HG02642 (cell line): Measurements from ENCODE around the gene TAS2R41.
"Not testable (repeated sequence)": the region's sequence is repeated elsewhere in the genome, so short reads cannot be mapped to it uniquely, and the experiment has no call there.

Experiments
- ATAC-seq: cut with Tn5 transposase; IDR thresholded peaks from one replicate; pipeline ENCODE4 v1.9.1; 2021; ENCODE audit warnings: mild to moderate bottlenecking; ENCODE audit not compliant: unreplicated experiment, poor library complexity

The TAS2R41 gene

GRCh38 chr7:143455491-143455890, 22.2 kb upstream of the TAS2R41 start:
- no peak for ATAC-seq

GRCh38 chr7:143455942-143456341, 21.7 kb upstream of the TAS2R41 start:
- no peak for ATAC-seq

- no peak for ATAC-seq
These were observed 20.5 kb upstream of the TAS2R41 start for GRCh38 chr7:143456992-143457793.

GRCh38 chr7:143458263-143458662, 19.4 kb upstream of the TAS2R41 start:
- no peak for ATAC-seq

- ATAC-seq, result no peak
These were observed 19.0 kb upstream of the TAS2R41 start for GRCh38 chr7:143458681-143459080.

GRCh38 chr7:143459359-143459758, 18.3 kb upstream of the TAS2R41 start:
- no peak for ATAC-seq

GRCh38 chr7:143460271-143460979, 17.2 kb upstream of the TAS2R41 start:
- ATAC-seq, result no peak

GRCh38 chr7:143462045-143462444, 15.6 kb upstream of the TAS2R41 start:
- no peak for ATAC-seq

- no peak for ATAC-seq
These were observed 14.1 kb upstream of the TAS2R41 start for GRCh38 chr7:143463556-143463955.

- ATAC-seq, result no peak
These were observed 13.7 kb upstream of the TAS2R41 start for GRCh38 chr7:143463957-143464356.

GRCh38 chr7:143467724-143468123, 9.9 kb upstream of the TAS2R41 start:
- ATAC-seq, result no peak

- ATAC-seq, result not testable (repeated sequence)
These were observed 5.5 kb upstream of the TAS2R41 start for GRCh38 chr7:143472071-143472689.

- no peak for ATAC-seq
These were observed 1.5 kb downstream of the TAS2R41 start for GRCh38 chr7:143479055-143479766.

GRCh38 chr7:143480501-143480900, 2.8 kb downstream of the TAS2R41 start:
- ATAC-seq, result no peak

- no peak for ATAC-seq
These were observed 6.4 kb downstream of the TAS2R41 start for GRCh38 chr7:143484119-143484518.

GRCh38 chr7:143485094-143485493, 7.4 kb downstream of the TAS2R41 start:
- no peak for ATAC-seq

- ATAC-seq, result no peak
These were observed 7.8 kb downstream of the TAS2R41 start for GRCh38 chr7:143485500-143485899.

- ATAC-seq, result not testable (repeated sequence)
These were observed 8.6 kb downstream of the TAS2R41 start for GRCh38 chr7:143486266-143486665.

GRCh38 chr7:143487061-143487460, 9.4 kb downstream of the TAS2R41 start:
- ATAC-seq, result no peak

- no peak for ATAC-seq
These were observed 9.9 kb downstream of the TAS2R41 start for GRCh38 chr7:143487566-143487965.
